ENCODE results near the gene MTREX.

DNA sequence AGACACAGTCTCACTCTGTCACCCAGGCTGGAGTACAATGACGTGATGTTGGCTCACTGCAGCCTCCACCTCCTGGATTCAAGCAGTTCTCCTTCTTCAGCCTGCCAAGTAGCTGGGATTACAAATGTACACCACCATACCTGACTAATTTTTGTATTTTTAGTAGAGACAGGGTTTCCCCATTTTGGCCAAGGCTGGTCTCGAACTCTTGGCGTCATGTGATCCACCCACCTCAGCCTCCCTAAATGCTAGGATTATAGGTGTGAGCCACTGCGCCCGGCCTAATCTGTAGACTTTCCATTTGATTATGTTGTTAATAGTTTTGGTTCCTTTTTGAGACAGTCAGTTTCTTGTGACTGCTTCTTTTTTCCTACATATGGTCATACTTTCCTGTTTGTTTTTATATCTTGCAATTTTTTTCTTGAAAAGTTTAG lies 31.0 kb downstream of the MTREX start:
- TF ChIP-seq, protein P1, sequence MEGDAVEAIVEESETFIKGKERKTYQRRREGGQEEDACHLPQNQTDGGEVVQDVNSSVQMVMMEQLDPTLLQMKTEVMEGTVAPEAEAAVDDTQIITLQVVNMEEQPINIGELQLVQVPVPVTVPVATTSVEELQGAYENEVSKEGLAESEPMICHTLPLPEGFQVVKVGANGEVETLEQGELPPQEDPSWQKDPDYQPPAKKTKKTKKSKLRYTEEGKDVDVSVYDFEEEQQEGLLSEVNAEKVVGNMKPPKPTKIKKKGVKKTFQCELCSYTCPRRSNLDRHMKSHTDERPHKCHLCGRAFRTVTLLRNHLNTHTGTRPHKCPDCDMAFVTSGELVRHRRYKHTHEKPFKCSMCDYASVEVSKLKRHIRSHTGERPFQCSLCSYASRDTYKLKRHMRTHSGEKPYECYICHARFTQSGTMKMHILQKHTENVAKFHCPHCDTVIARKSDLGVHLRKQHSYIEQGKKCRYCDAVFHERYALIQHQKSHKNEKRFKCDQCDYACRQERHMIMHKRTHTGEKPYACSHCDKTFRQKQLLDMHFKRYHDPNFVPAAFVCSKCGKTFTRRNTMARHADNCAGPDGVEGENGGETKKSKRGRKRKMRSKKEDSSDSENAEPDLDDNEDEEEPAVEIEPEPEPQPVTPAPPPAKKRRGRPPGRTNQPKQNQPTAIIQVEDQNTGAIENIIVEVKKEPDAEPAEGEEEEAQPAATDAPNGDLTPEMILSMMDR (IDR thresholded peaks at IDR 0.05): no peak
- no peak for TF ChIP-seq EP300 (IDR thresholded peaks at IDR 0.05)

Measured in tibial nerve (tissue), 4 donors.